HepG2 (cell line): Measurements from ENCODE around the gene MYL6. TPM values are rescaled to one million over a fixed set of nuclear protein-coding genes. Genes with fewer than 3 reads are reported as not detected.
A peak's percentile ranks its signal among the peaks of the same experiment; 100 is the strongest.

Experiments used
- ERF ChIP-seq: IDR thresholded peaks from 2 replicates; pipeline ENCODE4 v1.6.1; 2018; ENCODE audit warnings: missing biosample characterization, missing genetic modification reagents
- HDAC1 ChIP-seq: sonication (generic); formaldehyde crosslinking; IDR thresholded peaks from 2 replicates; pipeline ENCODE4 v1.5.1; 2020; ENCODE audit warnings: mild to moderate bottlenecking, missing genetic modification reagents
- RARG ChIP-seq: sonication (generic); formaldehyde crosslinking; IDR thresholded peaks from 2 replicates; pipeline ENCODE4 v1.4.0; 2020; ENCODE audit warnings: low read depth, mild to moderate bottlenecking, missing genetic modification reagents
- REPIN1 ChIP-seq: sonication (generic); formaldehyde crosslinking; IDR thresholded peaks from 2 replicates; pipeline ENCODE4 v1.8.0; 2022; ENCODE audit warnings: missing genetic modification reagents, low read depth, mild to moderate bottlenecking, borderline replicate concordance
- SP1 ChIP-seq, 2 experiments: fragments of 450-650 bp in 1 of 2; sonication (generic) in 1 of 2; formaldehyde crosslinking in 1 of 2; IDR thresholded peaks; 2 replicates each; pipeline versions ENCODE4 v1.4.0 to v1.6.1; 2016 to 2020; ENCODE audit warnings: missing genetic modification reagents in 1 of 2
- SSRP1 ChIP-seq: IDR thresholded peaks from 2 replicates; pipeline ENCODE4 v1.6.1; 2016; ENCODE audit warnings: control low read depth
- ZNF282 ChIP-seq: fragments of 450-650 bp; IDR thresholded peaks from 2 replicates; pipeline ENCODE4 v1.6.1; 2018; ENCODE audit not compliant: partially characterized antibody
- ZNF547 ChIP-seq: sonication (generic); formaldehyde crosslinking; IDR thresholded peaks from 2 replicates; pipeline ENCODE4 v1.5.1; 2020; ENCODE audit warnings: mild to moderate bottlenecking, missing genetic modification reagents
- polyA plus RNA-seq, 8 experiments: library from polyadenylated mRNA; depleted of rRNA in 3 of 8; stranded (reverse) in 7 of 8; unstranded in 1 of 8; fragments of >200 nt; fragmentation: Illumina TruSeq in 4 of 8; extraction: Trizol in 4 of 8; gene quantifications; 2 replicates each; pipeline versions ENCODE4 v1.2.1 to v1.2.3, GENCODE V29; 2011 to 2016; ENCODE audit warnings: low read depth in 4 of 8, missing spikeins in 1 of 8, mixed read lengths in 1 of 8; ENCODE audit not compliant: insufficient read depth in 1 of 8
- total RNA-seq, 5 experiments: library from RNA; depleted of rRNA; stranded (reverse); fragments of >200 nt; fragmentation: Illumina TruSeq; extraction: Trizol; gene quantifications; 2 replicates each; pipeline ENCODE4 v1.2.3, GENCODE V29; 2016; ENCODE audit warnings: low read depth in 1 of 5
- TF ChIP-seq, protein P1 (sequence below), 2 experiments: sonication (generic) in 1 of 2; formaldehyde crosslinking in 1 of 2; IDR thresholded peaks; 2 replicates each; pipeline versions ENCODE4 v1.6.1 to v1.9.0; 2014 to 2022; ENCODE audit warnings: antibody characterized with exemption in 1 of 2, borderline replicate concordance in 1 of 2, inconsistent platforms in 1 of 2, low read depth in 1 of 2, missing genetic modification reagents in 1 of 2
- TF ChIP-seq, protein P2 (sequence below): sonication (generic); formaldehyde crosslinking; IDR thresholded peaks from 2 replicates; pipeline ENCODE4 v1.4.0; 2020; ENCODE audit warnings: missing genetic modification reagents
- TF ChIP-seq, protein P3 (sequence below): sonication (generic); formaldehyde crosslinking; IDR thresholded peaks from 2 replicates; pipeline ENCODE4 v1.4.0; 2020; ENCODE audit warnings: mild to moderate bottlenecking, missing genetic modification reagents
- TF ChIP-seq, protein P4 (sequence below): sonication (generic); formaldehyde crosslinking; IDR thresholded peaks from 2 replicates; pipeline ENCODE4 v1.4.0; 2020; ENCODE audit warnings: low read depth, mild to moderate bottlenecking, missing genetic modification reagents
- TF ChIP-seq, protein P5 (sequence below): sonication (generic); formaldehyde crosslinking; IDR thresholded peaks from 2 replicates; pipeline ENCODE4 v1.8.1; 2022; ENCODE audit warnings: low read depth, mild to moderate bottlenecking, missing genetic modification reagents

The MYL6 gene
- total and polyA plus RNA-seq, 2 of the 13 experiments (the other 11 are each of a cell fraction or from before 2014, with no cell fraction given), result 1,127 to 1,192 TPM

DNA sequence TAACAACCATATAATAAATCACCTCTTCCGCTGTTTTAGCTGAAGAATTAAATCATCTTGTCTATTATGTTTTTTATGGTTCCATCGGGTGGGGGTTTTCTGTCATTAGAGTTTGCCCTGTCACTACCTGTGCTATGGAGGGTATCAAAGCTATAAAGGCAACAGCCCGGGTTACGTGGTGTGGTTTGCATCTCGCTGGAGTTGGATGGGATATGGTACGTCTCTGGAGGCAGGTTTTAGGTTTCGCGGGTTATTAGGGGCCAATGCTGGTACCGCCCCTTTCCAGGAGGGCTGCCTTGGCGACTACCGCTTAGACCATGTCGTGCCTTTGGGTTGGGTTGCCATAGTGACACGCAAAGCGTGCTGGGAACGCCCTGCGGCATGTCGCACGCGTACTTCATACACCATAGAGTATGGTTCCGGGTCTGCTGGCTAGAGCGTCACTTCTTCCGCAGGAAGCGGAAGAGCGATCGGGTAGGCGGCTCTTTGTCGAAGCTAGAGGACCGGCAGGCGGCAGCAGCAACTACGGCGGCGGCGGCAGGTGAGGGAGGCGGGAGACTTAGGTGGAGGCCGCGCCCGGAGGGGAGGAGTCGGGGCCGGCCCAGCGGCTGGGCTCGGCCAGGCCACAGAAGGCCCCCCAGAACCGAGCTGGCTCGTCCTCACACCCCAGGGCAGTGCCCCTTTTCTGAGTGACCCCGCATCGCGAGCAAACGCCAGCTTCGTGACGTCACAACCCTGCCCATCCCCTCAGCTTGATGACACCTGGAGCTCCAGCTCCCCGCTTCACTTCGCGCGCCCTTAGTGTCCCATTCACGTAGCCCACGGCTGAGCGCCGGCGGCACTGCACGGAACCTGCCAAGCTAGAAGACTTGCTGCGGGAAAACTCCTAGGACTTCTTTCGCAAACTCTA lies 40.1 kb upstream of the MYL6 start, which contains the start of gene ZC3H10 (continued):
- TF ChIP-seq, protein P1, sequence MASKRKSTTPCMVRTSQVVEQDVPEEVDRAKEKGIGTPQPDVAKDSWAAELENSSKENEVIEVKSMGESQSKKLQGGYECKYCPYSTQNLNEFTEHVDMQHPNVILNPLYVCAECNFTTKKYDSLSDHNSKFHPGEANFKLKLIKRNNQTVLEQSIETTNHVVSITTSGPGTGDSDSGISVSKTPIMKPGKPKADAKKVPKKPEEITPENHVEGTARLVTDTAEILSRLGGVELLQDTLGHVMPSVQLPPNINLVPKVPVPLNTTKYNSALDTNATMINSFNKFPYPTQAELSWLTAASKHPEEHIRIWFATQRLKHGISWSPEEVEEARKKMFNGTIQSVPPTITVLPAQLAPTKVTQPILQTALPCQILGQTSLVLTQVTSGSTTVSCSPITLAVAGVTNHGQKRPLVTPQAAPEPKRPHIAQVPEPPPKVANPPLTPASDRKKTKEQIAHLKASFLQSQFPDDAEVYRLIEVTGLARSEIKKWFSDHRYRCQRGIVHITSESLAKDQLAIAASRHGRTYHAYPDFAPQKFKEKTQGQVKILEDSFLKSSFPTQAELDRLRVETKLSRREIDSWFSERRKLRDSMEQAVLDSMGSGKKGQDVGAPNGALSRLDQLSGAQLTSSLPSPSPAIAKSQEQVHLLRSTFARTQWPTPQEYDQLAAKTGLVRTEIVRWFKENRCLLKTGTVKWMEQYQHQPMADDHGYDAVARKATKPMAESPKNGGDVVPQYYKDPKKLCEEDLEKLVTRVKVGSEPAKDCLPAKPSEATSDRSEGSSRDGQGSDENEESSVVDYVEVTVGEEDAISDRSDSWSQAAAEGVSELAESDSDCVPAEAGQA (IDR thresholded peaks at IDR 0.05; ENCODE audit: low read depth), result peak; percentile 92
- TF ChIP-seq, protein P1 (CRISPR knock-in tag; IDR thresholded peaks at IDR 0.05; ENCODE audit: borderline replicate concordance), result no peak
- peak; percentile 96 for TF ChIP-seq REPIN1 (CRISPR knock-in tag)
- TF ChIP-seq, protein P2, sequence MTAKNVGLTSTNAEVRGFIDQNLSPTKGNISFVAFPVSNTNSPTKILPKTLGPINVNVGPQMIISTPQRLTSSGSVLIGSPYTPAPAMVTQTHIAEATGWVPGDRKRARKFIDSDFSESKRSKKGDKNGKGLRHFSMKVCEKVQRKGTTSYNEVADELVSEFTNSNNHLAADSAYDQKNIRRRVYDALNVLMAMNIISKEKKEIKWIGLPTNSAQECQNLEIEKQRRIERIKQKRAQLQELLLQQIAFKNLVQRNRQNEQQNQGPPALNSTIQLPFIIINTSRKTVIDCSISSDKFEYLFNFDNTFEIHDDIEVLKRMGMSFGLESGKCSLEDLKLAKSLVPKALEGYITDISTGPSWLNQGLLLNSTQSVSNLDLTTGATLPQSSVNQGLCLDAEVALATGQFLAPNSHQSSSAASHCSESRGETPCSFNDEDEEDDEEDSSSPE, result peak; percentile 90
- no peak for TF ChIP-seq ZNF282
- no peak for TF ChIP-seq SSRP1 (CRISPR knock-in tag)
- peak; percentile 93; the same call in 1 of the 2 replicates for TF ChIP-seq ERF (CRISPR knock-in tag)
- TF ChIP-seq, protein P3, sequence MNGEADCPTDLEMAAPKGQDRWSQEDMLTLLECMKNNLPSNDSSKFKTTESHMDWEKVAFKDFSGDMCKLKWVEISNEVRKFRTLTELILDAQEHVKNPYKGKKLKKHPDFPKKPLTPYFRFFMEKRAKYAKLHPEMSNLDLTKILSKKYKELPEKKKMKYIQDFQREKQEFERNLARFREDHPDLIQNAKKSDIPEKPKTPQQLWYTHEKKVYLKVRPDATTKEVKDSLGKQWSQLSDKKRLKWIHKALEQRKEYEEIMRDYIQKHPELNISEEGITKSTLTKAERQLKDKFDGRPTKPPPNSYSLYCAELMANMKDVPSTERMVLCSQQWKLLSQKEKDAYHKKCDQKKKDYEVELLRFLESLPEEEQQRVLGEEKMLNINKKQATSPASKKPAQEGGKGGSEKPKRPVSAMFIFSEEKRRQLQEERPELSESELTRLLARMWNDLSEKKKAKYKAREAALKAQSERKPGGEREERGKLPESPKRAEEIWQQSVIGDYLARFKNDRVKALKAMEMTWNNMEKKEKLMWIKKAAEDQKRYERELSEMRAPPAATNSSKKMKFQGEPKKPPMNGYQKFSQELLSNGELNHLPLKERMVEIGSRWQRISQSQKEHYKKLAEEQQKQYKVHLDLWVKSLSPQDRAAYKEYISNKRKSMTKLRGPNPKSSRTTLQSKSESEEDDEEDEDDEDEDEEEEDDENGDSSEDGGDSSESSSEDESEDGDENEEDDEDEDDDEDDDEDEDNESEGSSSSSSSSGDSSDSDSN (CRISPR knock-in tag), result peak; percentile 85
- TF ChIP-seq HDAC1 (CRISPR knock-in tag), result peak; percentile 96
- TF ChIP-seq, protein P4, sequence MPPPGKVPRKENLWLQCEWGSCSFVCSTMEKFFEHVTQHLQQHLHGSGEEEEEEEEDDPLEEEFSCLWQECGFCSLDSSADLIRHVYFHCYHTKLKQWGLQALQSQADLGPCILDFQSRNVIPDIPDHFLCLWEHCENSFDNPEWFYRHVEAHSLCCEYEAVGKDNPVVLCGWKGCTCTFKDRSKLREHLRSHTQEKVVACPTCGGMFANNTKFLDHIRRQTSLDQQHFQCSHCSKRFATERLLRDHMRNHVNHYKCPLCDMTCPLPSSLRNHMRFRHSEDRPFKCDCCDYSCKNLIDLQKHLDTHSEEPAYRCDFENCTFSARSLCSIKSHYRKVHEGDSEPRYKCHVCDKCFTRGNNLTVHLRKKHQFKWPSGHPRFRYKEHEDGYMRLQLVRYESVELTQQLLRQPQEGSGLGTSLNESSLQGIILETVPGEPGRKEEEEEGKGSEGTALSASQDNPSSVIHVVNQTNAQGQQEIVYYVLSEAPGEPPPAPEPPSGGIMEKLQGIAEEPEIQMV (CRISPR knock-in tag), result no peak
- TF ChIP-seq SP1 (IDR thresholded peaks at IDR 0.05), result no peak
- TF ChIP-seq SP1 (CRISPR knock-in tag; IDR thresholded peaks at IDR 0.05), result peak; percentile 82
- no peak for TF ChIP-seq RARG
- peak; percentile 32; the same call in 1 of the 2 replicates for TF ChIP-seq ZNF547 (CRISPR knock-in tag)
- TF ChIP-seq, protein P5, sequence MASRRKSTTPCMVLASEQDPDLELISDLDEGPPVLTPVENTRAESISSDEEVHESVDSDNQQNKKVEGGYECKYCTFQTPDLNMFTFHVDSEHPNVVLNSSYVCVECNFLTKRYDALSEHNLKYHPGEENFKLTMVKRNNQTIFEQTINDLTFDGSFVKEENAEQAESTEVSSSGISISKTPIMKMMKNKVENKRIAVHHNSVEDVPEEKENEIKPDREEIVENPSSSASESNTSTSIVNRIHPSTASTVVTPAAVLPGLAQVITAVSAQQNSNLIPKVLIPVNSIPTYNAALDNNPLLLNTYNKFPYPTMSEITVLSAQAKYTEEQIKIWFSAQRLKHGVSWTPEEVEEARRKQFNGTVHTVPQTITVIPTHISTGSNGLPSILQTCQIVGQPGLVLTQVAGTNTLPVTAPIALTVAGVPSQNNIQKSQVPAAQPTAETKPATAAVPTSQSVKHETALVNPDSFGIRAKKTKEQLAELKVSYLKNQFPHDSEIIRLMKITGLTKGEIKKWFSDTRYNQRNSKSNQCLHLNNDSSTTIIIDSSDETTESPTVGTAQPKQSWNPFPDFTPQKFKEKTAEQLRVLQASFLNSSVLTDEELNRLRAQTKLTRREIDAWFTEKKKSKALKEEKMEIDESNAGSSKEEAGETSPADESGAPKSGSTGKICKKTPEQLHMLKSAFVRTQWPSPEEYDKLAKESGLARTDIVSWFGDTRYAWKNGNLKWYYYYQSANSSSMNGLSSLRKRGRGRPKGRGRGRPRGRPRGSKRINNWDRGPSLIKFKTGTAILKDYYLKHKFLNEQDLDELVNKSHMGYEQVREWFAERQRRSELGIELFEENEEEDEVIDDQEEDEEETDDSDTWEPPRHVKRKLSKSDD, result peak; percentile 84; the same call in 1 of the 2 replicates
